ENCODE results near the gene P2RX4.
"Not testable (repeated sequence)": the region's sequence is repeated elsewhere in the genome, so short reads cannot be mapped to it uniquely, and the experiment has no call there.

Gene P2RX4

GRCh38 chr12:121279507-121279915 lies 69.6 kb downstream of the P2RX4 start:
- DNase-seq: no peak

- not testable (repeated sequence) for DNase-seq
These were observed 70.6 kb downstream of the P2RX4 start for GRCh38 chr12:121280531-121280930.

GRCh38 chr12:121281116-121281515 lies 71.2 kb downstream of the P2RX4 start:
- not testable (repeated sequence) for DNase-seq

GRCh38 chr12:121282072-121282742 lies 72.3 kb downstream of the P2RX4 start:
- no peak for DNase-seq

- not testable (repeated sequence) for DNase-seq
These were observed 73.0 kb downstream of the P2RX4 start for GRCh38 chr12:121282910-121283309.

- no peak for DNase-seq
These were observed 73.5 kb downstream of the P2RX4 start for GRCh38 chr12:121283388-121283787.

Measured in HCEC 1CT (cell line).